Stimulated activated naive CD8-positive, alpha-beta T cell treated with anti-CD3 and anti-CD28 coated beads, Interleukin-15, Interleukin-2, amounts not matched to agents 100 ng/mL and 50 ng/mL, for 24 hours (primary cell): ENCODE data around the gene ATF7.
"Not testable (repeated sequence)": the region's sequence is repeated elsewhere in the genome, so short reads cannot be mapped to it uniquely, and the experiment has no call there.

Experiments
- H3K27ac Mint-ChIP-seq: one replicate; pipeline ENCODE4 v1.8.0; 2021; ENCODE audit warnings: mild to moderate bottlenecking, mixed read lengths
- H3K27me3 Mint-ChIP-seq: one replicate; pipeline ENCODE4 v1.8.0; 2021; ENCODE audit warnings: mixed read lengths
- H3K36me3 Mint-ChIP-seq: one replicate; pipeline ENCODE4 v1.8.0; 2021; ENCODE audit warnings: low read depth, mixed read lengths
- H3K4me1 Mint-ChIP-seq: one replicate; pipeline ENCODE4 v1.8.0; 2021; ENCODE audit warnings: low read depth, mixed read lengths
- H3K4me3 Mint-ChIP-seq: one replicate; pipeline ENCODE4 v1.8.0; 2021; ENCODE audit warnings: mild to moderate bottlenecking, mixed read lengths
- H3K9me3 Mint-ChIP-seq: one replicate; pipeline ENCODE4 v1.8.0; 2021; ENCODE audit warnings: mixed read lengths

The ATF7 gene

GRCh38 chr12:53492830-53493609, 133.2 kb downstream of the ATF7 start:
- Mint-ChIP-seq H3K36me3 (no peaks in the 10 kb centered on the region), H3K27ac (peak overlapping the region; percentile 89), H3K4me1 (peaks cover 20% of the 10 kb centered on the region)

GRCh38 chr12:53492188-53492587, 134.0 kb downstream of the ATF7 start:
- Mint-ChIP-seq H3K36me3 (no peaks in the 10 kb centered on the region), H3K9me3 (no peaks in the 10 kb centered on the region), H3K4me1 (peaks cover 17% of the 10 kb centered on the region), H3K27me3 (no peaks in the 10 kb centered on the region), H3K27ac (peak overlapping the region; percentile 28), H3K4me3 (peak overlapping the region; percentile 90)

More at GRCh38 chr12:53492830-53493609, 133.2 kb downstream of the ATF7 start:
- Mint-ChIP-seq H3K9me3 (no peaks in the 10 kb centered on the region), H3K4me3 (peak overlapping the region; percentile 90), H3K27me3 (no peaks in the 10 kb centered on the region)

GRCh38 chr12:53489242-53489864, 136.8 kb downstream of the ATF7 start:
- Mint-ChIP-seq H3K27ac (no peak overlapping the region), H3K4me1 (peaks cover 17% of the 10 kb centered on the region), H3K4me3 (no peak overlapping the region), H3K9me3 (no peaks in the 10 kb centered on the region), H3K27me3 (no peaks in the 10 kb centered on the region), H3K36me3 (peaks cover 12% of the 10 kb centered on the region)

- no peak overlapping the region for H3K4me3 Mint-ChIP-seq
- peaks cover 26% of the 10 kb centered on the region for H3K36me3 Mint-ChIP-seq
- H3K27ac Mint-ChIP-seq: no peak overlapping the region
- H3K9me3 Mint-ChIP-seq: no peaks in the 10 kb centered on the region
- no peaks in the 10 kb centered on the region for H3K4me1 Mint-ChIP-seq
- no peaks in the 10 kb centered on the region for H3K27me3 Mint-ChIP-seq
Observed at GRCh38 chr12:53486736-53487487, 139.3 kb downstream of the ATF7 start.

- Mint-ChIP-seq H3K36me3 (peaks cover 29% of the 10 kb centered on the region), H3K4me3 (no peak overlapping the region), H3K4me1 (no peaks in the 10 kb centered on the region), H3K9me3 (no peaks in the 10 kb centered on the region), H3K27ac (no peak overlapping the region), H3K27me3 (no peaks in the 10 kb centered on the region)
Observed at GRCh38 chr12:53485955-53486735, 140.0 kb downstream of the ATF7 start.

GRCh38 chr12:53484686-53485575, 141.3 kb downstream of the ATF7 start:
- H3K4me3 Mint-ChIP-seq: no peak overlapping the region
- H3K9me3 Mint-ChIP-seq: no peaks in the 10 kb centered on the region
- H3K4me1 Mint-ChIP-seq: no peaks in the 10 kb centered on the region
- H3K27me3 Mint-ChIP-seq: no peaks in the 10 kb centered on the region
- peak overlapping the region; percentile 22 for H3K27ac Mint-ChIP-seq
- peaks cover 36% of the 10 kb centered on the region for H3K36me3 Mint-ChIP-seq

- Mint-ChIP-seq H3K4me1 (no peaks in the 10 kb centered on the region), H3K4me3 (no peak overlapping the region), H3K27me3 (no peaks in the 10 kb centered on the region), H3K27ac (peak overlapping the region; percentile 42), H3K9me3 (no peaks in the 10 kb centered on the region), H3K36me3 (peaks cover 45% of the 10 kb centered on the region)
Observed at GRCh38 chr12:53483979-53484377, 142.2 kb downstream of the ATF7 start.

GRCh38 chr12:53483225-53483978, 142.8 kb downstream of the ATF7 start:
- H3K4me3 Mint-ChIP-seq: no peak overlapping the region
- H3K4me1 Mint-ChIP-seq: no peaks in the 10 kb centered on the region
- no peaks in the 10 kb centered on the region for H3K9me3 Mint-ChIP-seq
- peak overlapping the region; percentile 13 for H3K27ac Mint-ChIP-seq
- peaks cover 50% of the 10 kb centered on the region for H3K36me3 Mint-ChIP-seq
- no peaks in the 10 kb centered on the region for H3K27me3 Mint-ChIP-seq

- Mint-ChIP-seq H3K27ac (no peak overlapping the region), H3K27me3 (no peaks in the 10 kb centered on the region), H3K36me3 (peaks cover 56% of the 10 kb centered on the region), H3K9me3 (no peaks in the 10 kb centered on the region), H3K4me3 (no peak overlapping the region), H3K4me1 (peaks cover 5% of the 10 kb centered on the region)
Observed at GRCh38 chr12:53482626-53483168, 143.5 kb downstream of the ATF7 start.

- Mint-ChIP-seq H3K27me3 (no peaks in the 10 kb centered on the region), H3K4me1 (peaks cover 9% of the 10 kb centered on the region), H3K4me3 (no peak overlapping the region), H3K36me3 (peaks cover 60% of the 10 kb centered on the region), H3K9me3 (no peaks in the 10 kb centered on the region), H3K27ac (peak overlapping the region; percentile 61)
Observed at GRCh38 chr12:53481939-53482586, 144.1 kb downstream of the ATF7 start.

GRCh38 chr12:53481458-53481857, 144.7 kb downstream of the ATF7 start:
- peaks cover 66% of the 10 kb centered on the region for H3K36me3 Mint-ChIP-seq

GRCh38 chr12:53480491-53481442, 145.4 kb downstream of the ATF7 start:
- Mint-ChIP-seq H3K36me3 (peaks cover 70% of the 10 kb centered on the region), H3K27me3 (no peaks in the 10 kb centered on the region)

More at GRCh38 chr12:53481458-53481857, 144.7 kb downstream of the ATF7 start:
- not testable (repeated sequence) for H3K9me3 Mint-ChIP-seq, H3K27ac Mint-ChIP-seq, H3K27me3 Mint-ChIP-seq, H3K4me3 Mint-ChIP-seq
- H3K4me1 Mint-ChIP-seq: peaks cover 15% of the 10 kb centered on the region

More at GRCh38 chr12:53480491-53481442, 145.4 kb downstream of the ATF7 start:
- no peak overlapping the region for H3K4me3 Mint-ChIP-seq
- H3K27ac Mint-ChIP-seq: peak overlapping the region; percentile 40
- peaks cover 21% of the 10 kb centered on the region for H3K4me1 Mint-ChIP-seq
- no peaks in the 10 kb centered on the region for H3K9me3 Mint-ChIP-seq
